HG03342 (cell line): ENCODE results near the gene GLCE.
"Not testable (repeated sequence)": the region's sequence is repeated elsewhere in the genome, so short reads cannot be mapped to it uniquely, and the experiment has no call there.

Source experiments
- ATAC-seq: cut with Tn5 transposase; IDR thresholded peaks from one replicate; pipeline ENCODE4 v1.9.1; 2021; ENCODE audit warnings: mild to moderate bottlenecking, moderate library complexity; ENCODE audit not compliant: unreplicated experiment

Gene GLCE

DNA sequence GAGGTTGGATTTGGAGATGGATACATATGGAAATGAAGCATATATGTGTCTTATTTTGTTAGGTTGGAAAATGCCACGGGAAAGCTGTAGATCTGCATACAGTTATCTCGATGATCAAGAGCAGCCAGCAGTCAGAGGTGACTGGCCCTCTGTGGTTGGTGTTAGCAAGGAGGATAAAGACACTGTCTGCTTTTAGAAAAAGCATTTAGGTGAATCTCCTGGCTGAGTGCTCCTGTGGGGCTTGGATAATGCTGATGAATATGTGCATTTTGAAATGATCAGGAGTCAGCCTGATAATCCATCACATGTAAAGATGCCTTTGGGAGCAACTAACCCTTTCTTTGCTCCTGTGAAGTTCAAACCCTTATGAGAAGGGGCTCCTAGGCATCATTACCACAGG, 24.9 kb upstream of the GLCE start:
- no peak for ATAC-seq

DNA sequence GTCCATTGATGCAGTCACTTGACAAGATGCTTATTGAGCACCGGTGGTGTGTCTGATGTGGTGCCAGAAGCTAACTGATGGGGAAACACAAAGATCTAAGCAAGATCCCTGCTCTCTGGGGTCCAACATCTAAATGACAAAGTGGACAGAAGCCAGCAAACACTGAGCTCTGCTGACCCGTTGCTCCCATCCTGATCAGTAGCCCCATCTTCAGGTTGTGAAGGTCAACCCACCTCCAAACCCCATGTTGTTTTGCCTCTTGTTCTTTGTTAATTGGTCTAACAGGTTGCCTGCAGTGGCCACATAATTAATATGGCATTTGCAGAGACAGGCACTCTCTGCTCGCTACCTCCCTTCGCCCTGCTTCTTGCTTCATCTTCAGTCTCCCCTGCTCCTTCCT, 21.5 kb upstream of the GLCE start:
- ATAC-seq: no peak

DNA sequence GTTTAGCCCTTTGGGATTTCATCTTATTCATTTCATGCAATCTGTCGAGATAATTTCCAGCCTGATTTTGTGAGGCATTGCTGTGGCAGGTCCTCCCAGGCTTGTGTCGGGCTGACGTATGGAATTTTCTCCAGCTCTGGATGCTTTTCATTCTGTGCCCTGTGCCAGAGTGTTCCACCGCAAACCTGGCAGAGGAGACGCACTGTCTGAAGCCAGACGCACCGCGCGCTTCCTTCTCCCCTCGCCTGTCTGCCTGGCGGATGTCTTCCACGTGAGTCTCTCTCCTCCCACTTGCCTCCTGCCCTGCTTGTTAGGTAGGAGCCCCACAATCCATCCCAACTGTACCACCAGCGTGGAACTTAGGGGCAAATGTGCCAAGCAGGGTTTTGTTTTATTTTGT, 20.1 kb upstream of the GLCE start:
- no peak for ATAC-seq

DNA sequence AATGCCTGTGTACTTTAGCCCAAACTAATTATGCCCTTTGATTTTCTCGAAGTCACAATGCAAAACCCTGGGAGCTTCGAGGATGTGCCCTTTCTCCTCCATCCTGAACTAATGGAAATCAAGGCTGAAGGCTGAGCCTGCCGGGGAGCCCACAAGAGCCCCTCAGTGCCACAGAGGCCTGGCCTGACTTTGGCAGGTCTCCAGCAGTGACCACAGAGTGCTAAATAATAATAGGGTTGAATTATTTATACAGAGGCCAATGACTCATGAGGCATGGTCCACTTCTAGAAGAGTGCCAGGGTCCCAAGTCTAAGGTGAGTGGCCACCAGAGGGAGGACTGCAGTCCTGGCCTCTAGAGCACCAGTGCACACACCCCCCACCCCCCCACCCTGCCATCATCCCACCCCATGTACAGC, 19.1 kb upstream of the GLCE start:
- no peak for ATAC-seq

DNA sequence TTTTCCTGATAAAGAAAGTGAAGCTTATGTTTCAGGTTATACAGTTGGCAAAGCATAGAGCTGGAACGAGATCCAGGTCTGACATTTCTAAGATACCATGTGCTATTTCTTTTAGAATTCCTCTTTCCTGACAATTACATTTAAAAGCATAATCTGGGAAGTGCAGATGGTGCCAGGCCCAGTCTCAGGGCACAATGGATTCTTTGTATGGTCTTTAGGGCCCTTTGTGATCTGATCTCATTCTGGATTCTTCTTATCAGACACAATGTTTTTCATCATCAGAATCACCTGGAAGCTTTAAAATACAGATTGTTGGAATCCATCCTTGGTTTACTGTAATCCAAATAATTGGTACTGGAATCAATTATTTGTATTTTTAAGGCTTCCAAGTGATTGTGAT, 18.6 kb upstream of the GLCE start:
- no peak for ATAC-seq

DNA sequence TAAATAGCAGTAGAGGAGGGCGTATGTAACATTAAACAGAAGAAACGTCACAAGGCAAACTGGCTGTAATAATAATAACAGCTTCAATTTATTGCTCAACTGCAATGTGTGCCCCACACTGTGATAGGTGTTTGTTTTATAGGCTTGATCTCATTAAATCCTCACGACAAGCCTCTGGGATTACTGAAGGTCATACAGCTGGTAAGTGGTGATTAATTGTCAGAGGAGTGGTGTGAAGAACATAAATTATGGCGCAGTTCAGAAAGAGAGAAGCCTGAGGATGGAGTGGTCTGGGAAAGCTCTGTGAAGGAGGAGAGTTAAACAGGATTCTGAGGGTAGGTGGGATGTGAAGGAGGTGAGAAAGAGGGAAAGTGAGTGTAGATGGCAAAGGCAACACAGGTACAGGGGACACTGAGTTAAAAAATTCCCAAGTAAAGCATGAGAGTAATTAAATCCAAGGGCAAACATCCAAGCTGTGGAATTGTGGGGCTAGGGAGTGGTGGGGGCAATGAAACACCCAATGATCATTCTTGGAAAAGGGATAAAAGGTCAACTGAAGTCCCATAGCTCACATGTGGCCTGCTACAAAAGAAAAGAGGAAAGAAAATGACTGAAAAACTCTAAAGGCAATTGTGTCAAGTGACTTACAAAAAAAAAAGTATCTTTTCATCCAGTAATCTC, 16.5 kb upstream of the GLCE start:
- no peak for ATAC-seq

DNA sequence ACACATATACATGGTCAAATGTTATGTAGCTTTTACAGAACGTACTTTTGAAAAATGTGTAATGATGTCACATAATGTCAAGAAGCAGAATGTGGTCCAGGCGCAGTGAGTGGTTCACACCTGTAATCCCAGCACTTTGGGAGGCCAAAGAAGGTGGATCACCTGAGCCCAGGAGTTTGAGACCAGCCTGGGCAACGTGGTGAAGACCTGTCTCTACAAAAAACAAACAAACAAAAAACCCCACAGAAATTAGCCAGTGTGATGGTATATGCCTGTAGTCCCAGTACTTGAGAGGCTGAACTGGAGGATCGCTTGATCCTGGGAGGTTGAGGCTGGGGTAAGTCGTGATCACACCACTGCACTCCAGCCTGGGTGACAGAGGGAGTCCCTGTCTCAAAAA, 15.9 kb upstream of the GLCE start:
- no peak for ATAC-seq

DNA sequence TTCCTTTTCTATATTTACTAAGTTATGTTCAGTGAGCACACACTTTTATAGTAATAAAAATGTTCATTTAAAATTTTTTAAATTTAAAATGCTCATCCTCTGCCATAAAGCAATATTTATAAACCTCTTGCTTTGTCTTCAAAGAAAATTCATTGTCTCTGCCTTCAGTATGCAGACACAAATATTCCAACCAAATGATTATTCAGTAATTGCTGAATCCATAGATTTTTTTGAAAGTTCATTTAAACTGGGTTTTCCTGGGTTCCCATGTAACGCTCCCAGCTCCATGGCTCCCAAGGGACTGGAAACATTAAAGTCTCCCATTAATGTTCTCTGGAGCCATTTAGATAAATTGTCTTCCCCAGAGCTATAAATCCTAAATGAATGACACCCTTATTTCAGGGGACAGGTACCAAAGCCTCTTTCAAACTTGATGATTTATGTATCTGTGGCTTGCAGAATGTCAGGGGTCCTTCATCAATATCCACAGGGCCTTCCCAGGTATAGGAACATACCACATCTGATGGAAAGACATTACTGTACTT, 15.2 kb upstream of the GLCE start:
- no peak for ATAC-seq

DNA sequence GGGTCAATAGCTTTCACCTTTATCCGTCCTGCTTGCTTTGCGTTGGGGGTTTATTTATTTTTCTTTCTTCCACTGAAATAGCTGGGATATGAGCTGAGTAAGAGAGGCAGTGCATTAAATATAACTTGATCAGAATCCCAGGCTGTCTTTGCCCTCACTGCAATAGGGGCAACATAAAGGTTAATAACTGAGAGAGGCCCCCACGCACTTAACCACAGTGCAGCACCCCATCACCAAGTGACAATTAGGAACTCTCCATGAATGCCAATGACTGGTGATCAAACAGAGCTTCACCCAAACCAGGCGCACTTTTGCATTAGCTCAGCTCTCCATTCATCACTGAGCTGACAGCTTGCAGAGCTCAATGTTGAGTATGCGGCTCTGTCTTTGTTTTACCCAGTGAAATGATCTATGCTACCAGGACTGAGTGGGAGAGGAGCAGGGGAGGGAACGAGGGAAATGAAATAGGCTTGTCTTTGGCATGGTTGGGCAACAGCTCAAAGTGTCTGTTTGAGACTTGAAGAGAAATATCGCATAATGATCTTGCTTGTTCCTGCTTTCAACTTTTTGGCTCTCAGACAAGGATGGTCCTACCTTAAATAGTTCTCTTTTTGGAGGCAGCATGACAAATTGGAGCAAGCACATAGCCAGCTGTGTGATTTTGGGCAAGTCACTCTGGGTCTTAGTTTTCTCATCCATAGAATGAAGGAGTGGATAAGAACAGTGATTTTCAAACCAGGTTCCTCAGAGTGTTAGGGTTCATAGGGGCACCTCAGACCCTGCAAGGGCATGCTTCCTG, 14.5 kb upstream of the GLCE start:
- no peak for ATAC-seq

DNA sequence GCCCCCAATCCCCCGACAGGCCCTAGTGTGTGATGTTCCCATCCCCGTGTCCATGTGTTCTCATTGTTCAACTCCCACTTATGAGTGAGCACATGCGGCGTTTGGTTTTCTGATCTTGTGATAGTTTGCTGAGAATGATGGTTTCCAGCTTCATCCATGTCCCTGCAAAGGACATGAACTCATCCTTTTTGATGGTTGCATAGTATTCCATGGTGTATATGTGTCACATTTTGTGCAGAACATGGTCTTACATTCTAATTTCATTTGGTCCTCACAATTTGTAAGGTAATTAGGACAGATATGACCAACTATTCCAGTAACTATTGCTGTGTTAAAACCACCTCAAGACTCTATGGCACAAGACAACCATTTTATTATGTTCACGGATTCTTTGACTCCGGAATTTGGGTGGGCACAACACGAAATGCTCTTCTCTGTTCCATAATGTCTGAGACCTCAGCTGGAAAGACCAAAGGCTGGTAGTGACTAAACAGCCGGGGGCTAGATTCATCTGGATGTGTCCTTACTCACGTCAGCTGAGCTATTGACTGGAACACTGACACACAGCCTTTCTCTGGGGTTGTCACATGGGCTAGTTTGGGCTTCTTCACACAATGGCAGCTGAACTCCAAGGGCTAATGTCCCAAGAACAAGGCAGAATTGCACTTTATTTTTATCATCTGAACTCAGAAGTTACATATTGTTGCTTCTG, 13.6 kb upstream of the GLCE start:
- no peak for ATAC-seq

DNA sequence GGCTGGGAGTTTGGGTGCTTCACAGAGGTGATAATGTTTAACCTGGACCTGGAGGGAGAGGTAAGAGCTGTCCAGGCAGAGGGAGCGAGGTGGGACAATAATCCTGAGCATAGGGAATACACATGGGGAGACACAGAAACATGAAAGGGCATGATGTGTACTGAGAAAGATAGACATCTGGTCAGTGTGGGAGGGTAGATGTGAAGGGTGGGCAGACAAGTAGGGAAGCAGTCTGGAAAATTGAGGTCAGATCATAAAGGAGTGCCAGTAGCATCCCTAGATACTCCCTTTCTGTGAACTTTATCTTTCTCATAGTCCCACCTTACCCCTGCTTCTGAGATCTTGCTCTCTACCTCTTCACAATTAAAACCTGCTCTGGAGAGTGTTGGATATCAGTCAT, 12.0 kb upstream of the GLCE start:
- no peak for ATAC-seq

DNA sequence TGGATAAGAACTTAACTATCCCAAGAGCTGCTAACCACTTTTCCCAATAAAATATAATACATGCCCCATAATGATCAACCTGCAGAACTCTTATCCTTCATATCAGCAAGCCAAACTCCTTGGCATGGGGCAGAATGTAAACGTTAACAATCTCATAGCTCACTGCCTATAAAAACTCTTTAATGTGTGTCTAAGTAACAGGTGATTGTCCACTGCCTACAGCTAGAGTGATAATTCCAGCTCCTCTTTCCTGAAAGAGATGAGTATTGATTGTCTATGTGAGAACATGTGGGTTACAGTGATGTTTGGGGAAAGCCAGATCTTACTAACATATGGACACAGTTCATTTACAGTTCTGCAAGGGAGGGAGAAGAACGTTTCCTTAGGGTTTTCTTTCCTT, 11.3 kb upstream of the GLCE start:
- ATAC-seq: no peak

DNA sequence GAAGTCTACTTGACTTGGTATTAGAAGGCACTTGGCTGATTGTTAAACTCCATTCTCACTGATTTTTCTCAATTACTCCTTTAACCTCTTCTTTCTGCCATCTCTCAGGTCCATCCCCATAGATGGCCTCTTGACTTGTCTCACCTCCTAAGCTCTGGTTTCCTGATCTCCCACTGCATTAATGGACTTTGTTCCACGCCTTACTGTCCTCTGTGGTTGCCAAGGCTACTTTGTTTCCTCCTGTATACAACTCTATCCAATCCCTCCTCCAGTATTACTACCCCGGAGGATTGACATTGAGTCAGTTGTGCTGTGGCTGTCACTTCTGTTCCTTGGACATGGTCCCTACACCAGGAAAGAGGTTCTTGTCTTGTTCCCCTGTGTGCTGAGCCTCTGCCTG, 10.6 kb upstream of the GLCE start:
- ATAC-seq: no peak

DNA sequence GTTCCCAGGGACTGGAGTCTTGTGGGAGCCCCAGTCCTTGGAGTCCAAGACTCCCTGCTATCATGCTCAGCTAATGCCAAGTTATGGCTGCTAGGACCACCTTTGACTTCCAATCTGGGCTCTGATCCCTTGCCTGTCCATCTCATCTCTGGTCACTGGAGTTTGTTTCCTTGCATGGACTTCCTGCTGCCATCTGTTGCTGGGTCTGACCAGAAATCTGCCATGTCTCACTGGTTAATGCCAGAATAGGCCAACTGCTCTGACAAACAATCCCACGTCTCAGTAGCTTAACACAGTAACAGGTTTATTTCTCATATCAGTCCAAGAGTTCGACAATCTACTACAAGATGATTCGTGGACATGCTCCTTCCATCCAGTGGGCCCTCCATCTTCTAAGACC, 10.1 kb upstream of the GLCE start:
- ATAC-seq: no peak

DNA sequence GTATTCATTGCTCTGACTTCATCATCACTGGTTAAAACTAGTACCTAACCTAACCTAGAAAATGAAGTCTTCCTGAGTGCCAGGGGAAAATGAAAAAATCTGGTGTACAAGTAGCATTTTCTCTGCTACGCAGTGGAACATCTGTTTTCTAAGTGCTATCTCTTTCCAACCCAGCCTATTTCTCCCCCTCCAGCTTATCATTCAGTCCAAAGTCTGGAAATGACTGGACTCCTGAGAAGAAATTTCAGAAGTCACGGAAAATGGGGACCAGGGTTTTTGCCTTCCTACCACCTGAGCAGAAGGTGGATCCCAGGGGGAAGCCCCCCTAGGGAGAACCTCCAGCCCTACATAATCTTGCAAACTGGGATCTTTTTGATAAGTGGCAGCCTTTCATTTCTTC, 9.6 kb upstream of the GLCE start:
- ATAC-seq: no peak

DNA sequence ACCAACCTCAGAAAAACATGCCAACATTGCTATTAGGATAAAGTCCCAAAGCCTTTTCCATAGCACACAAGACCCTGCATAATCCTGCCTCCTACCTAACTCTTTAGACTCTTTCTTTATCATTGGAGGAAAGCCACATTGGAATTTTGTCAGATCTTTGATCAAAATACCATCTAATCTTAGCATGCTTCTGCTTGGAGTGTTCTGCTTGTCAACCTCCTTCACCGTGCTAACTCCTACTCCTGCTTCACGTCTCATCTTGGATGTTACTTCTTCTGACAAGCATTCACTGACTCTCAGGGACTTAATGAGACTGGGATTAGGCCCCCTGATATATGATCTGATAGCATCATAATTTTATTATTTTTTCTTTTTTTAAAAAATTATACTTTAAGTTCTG, 7.4 kb upstream of the GLCE start:
- no peak for ATAC-seq

DNA sequence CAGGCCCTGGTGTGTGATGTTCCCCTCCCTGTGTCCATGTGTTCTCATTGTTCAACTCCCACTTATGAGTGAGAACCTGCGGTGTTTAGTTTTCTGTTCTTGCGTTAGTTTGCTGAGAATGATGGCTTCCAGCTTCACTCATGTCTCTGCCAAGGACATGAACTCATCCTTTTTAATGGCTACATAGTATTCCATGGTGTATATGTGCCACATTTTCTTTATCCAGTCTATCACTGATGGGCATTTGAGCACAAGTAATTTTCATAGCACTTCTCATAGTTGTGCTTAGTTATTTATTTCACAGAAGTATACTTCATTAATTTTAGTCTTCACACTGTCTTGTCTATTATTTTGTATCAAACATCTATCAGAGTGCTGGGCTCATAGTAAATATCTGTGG, 6.8 kb upstream of the GLCE start:
- ATAC-seq: not testable (repeated sequence)

DNA sequence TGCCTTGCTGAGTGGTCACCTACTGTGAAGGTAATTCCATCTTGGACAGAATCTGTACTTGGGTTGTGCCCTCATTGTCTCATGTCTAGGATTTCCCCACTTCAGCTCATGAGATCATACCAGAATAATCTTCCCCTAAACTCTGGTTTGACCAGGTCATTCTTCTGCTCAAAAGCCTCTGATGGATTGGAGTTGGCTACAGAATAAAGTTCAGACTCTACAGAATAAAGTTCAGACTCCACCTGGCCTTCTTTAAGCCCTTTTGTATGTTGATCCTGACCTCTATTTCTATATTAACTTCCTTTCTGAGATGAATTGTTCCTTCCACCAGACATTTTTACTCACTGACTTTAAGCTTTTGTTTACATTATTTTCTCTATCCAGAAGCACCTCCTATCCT, 6.4 kb upstream of the GLCE start:
- ATAC-seq: no peak

DNA sequence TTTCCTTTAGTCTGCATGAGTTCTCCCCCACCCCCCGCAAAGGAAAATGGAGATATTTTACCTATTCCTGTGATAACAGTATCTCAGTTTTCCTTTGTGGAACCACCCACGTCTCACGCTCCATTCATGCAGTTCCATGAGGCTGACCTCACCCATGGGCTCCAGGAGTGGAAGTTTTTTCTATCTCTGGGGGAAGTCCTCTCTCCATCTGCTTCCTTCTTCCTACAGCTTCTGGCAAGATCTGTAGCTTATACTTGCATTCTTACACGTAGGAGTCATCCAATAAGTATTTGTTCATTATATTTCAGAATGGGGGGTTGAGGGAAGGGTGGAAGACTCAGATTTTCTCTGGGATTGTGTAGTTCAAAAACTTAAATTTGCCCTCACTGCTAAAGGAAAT, 5.8 kb upstream of the GLCE start:
- no peak for ATAC-seq

DNA sequence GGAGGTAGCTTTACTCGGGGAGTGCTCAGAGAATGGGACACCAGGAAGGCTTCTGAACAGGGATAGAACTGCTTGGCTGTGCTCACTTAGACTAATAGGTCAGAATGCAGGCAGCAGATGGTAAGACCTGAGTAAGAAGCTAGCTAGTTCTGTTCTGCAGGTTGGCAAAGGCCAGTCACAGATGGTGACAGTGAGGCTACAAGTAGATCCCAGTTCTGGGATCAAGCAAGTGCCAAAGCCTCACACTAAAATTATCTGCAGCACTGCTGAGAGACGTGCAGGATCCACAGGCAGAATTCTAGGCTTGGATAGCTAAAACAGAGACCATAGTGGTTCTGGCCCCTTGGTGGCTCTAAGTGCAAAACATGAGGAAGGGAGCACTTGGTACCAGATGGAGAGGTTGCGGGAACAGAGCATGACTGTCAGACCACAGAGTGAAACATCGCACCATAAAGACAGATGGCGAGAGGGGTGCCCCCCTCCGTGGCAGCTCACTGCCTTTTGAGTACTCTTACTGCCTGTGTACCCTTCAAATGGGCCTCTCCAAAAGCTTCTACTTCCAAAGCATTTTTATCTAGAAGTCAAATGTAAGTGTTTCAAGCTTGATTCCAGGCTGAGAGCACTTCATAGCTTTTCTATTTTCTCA, 3.6 kb upstream of the GLCE start:
- ATAC-seq: no peak

DNA sequence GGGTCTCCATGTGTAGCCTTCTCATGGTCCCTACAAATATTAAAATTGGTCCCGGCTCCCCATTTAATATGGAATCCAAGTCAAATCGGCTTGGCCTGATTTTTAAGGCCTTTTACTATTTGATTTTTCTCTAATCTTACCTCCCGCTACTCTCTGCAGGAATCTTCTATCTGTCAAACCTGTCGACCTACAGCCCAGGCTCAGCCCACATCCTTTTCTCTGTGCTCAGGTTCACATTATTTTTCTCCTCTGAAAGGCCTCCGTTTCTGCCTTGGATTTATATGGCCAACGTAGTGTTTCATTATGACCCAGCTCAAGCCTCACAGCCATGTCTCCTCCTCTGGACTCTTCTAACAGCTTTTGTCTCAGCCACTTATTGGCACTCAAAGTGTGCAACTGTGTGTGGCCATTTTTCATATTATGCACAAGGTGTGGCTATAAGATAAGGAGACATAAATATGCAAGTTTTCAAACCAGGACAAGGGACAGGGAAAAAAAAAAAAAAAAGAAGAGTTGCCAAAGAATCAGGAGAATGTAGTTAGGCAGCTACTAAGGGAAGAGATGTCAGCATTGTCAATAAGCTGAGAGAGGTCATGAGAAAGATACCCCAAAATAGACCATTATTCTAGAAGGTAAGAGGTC, 2.1 kb upstream of the GLCE start:
- no peak for ATAC-seq
